ENCODE results near the gene TRIM46.
A peak's percentile ranks its signal among the peaks of the same experiment; 100 is the strongest.

- no peak for TF ChIP-seq CTCF (IDR thresholded peaks at IDR 0.05)
- TF ChIP-seq POLR2AphosphoS5 (IDR thresholded peaks at IDR 0.05), result peak; percentile 75 to 92
- TF ChIP-seq POLR2A (IDR thresholded peaks at IDR 0.05), result peak in 2 of 4 donors; percentile 4 to 42
Measured at GRCh38 chr1:155134880-155135414, 38.7 kb upstream of the TRIM46 start.
